Sigmoid colon (tissue), 4 donors: ENCODE measurements around the gene TPSB2.
"Not testable (repeated sequence)": the region's sequence is repeated elsewhere in the genome, so short reads cannot be mapped to it uniquely, and the experiment has no call there.

Experiments
- CTCF ChIP-seq, 4 experiments: fragments of 450-650 bp in 3 of 4; fragments of 200-600 bp in 1 of 4; IDR thresholded peaks; one replicate each; pipeline ENCODE4 v1.5.1; 2016 to 2019; ENCODE audit warnings: antibody characterized with exemption in 4 of 4, mild to moderate bottlenecking in 3 of 4, moderate library complexity in 2 of 4
- EP300 ChIP-seq, 4 donors: sonication (generic); formaldehyde crosslinking; IDR thresholded peaks; one replicate each; pipeline ENCODE4 v1.6.1; 2017; ENCODE audit warnings: antibody characterized with exemption in 4 of 4
- POLR2A ChIP-seq, 2 donors: fragments of 450-650 bp; IDR thresholded peaks; one replicate each; pipeline ENCODE4 v1.6.1; 2016; ENCODE audit warnings: antibody characterized with exemption in 2 of 2, mild to moderate bottlenecking in 2 of 2, moderate library complexity in 2 of 2
- POLR2AphosphoS5 ChIP-seq, 4 donors: sonication (generic); formaldehyde crosslinking; IDR thresholded peaks; one replicate each; pipeline ENCODE4 v1.6.1; 2017; ENCODE audit warnings: antibody characterized with exemption in 4 of 4

GRCh38 chr16:1231301-1231700 is 1.3 kb upstream of the TPSB2 start:
- not testable (repeated sequence) for TF ChIP-seq CTCF, POLR2AphosphoS5, EP300, POLR2A (IDR thresholded peaks at IDR 0.05)
